Psoas muscle (tissue), 8 donors: ENCODE results near the gene C19orf73. TPM values are rescaled to one million over a fixed set of nuclear protein-coding genes. Genes with fewer than 3 reads are reported as not detected.

ENCODE experiments used
- ATAC-seq, 4 donors: fragments of 200-7000 bp; cut with Tn5 transposase; one replicate each; pipeline ENCODE4 v1.9.1; 2020; ENCODE audit warnings: moderate library complexity in 3 of 4, mild to moderate bottlenecking in 2 of 4
- DNase-seq, 2 donors: peaks; one replicate each; pipeline ENCODE4 v3.0.0-alpha.2; 2020
- H3K27ac ChIP-seq: fragments of 200-600 bp; one replicate; pipeline ENCODE4 v1.8.0; 2022
- H3K27me3 ChIP-seq, 3 donors: fragments of 200-600 bp in 1 of 3; one replicate each; pipeline versions ENCODE4 v1.6.1 to v1.8.0; 2013 to 2022; ENCODE audit warnings: low read length in 2 of 3, mild to moderate bottlenecking in 2 of 3, moderate library complexity in 1 of 3; ENCODE audit not compliant: insufficient read depth in 3 of 3
- H3K36me3 ChIP-seq, 2 donors: fragments of 200-600 bp in 1 of 2; one replicate each; pipeline versions ENCODE4 v1.6.1 to v1.8.0; 2013 to 2022; ENCODE audit warnings: low read depth in 1 of 2, mild to moderate bottlenecking in 1 of 2, moderate library complexity in 1 of 2; ENCODE audit not compliant: insufficient read depth in 1 of 2
- H3K4me1 ChIP-seq: fragments of 200-600 bp; one replicate; pipeline ENCODE4 v1.8.0; 2022
- H3K4me3 ChIP-seq: fragments of 200-600 bp; one replicate; pipeline ENCODE4 v1.8.0; 2022; ENCODE audit warnings: mild to moderate bottlenecking
- H3K9me3 ChIP-seq: fragments of 200-600 bp; one replicate; pipeline ENCODE4 v1.8.0; 2022
- CTCF ChIP-seq: fragments of 200-600 bp; IDR thresholded peaks from one replicate; pipeline ENCODE4 v1.8.0; 2022; ENCODE audit warnings: antibody characterized with exemption
- WGBS, 3 donors: extraction: QIAGEN DNeasy Blood & Tissue Kit; methylation state at CpG; one replicate each; pipeline versions ENCODE4 v1.1.6 to v1.1.7; 2013; 5-methylcytosine and 5-hydroxymethylcytosine counted together
- intact Hi-C, 2 donors: fragments of 100-400 bp; cut with DNase I; formaldehyde crosslinking; loops; one replicate each; pipeline versions ENCODE4 v1.11.0 to v1.14.2; 2022
- polyA plus RNA-seq, 3 donors: library from polyadenylated mRNA; stranded (reverse); fragments of 200-250 nt; gene quantifications; one replicate each; pipeline ENCODE4 v1.2.3, GENCODE V29; 2013
- total RNA-seq, 4 donors: library from RNA; stranded (reverse); fragmentation: NEBNext Ultra II Directional in 2 of 4; extraction: Animal tissue kit (Norgen Biotek cat#: 25700) in 2 of 4; gene quantifications; one replicate each; pipeline versions ENCODE4 v1.2.1 to v1.2.4, GENCODE V29; 2021 to 2023
- donor health status: healthy with polysubstance abuse.
- donor health status: DM: no; HTN: no; CAD: no; lungs with moderate emphysema.
- donor health status: Bipolar disorder and iron deficiency.
- donor health status: healthy.
- donor health status: DM: yes; HTN: yes; CAD: no.
- donor health status: DM: no; HTN: no; CAD: no.
- donor health status: DM: no; HTN: no; CAD: no.
- donor health status: DM: yes; HTN: yes; CAD: no.

Gene C19orf73
- total and polyA plus RNA-seq, 7 donors: 0.54 to 1.9 (median 1.6) TPM

GRCh38 chr19:49071860-49072547, 46.9 kb downstream of the C19orf73 start:
- no peaks in the 10 kb centered on the region for H3K36me3 ChIP-seq
- intact Hi-C loops: loop anchor here in 1 of 2 donors (5.0 kb wide), 1 partner anchor 80 kb away; the partner anchor contains the start of genes GYS1 and RUVBL2
- WGBS, 3 donors: 1 to 3% (median 2%) methylated on average over 53 to 93 of the region's 93 CpGs
- H3K4me1 ChIP-seq: peaks cover 9% of the 10 kb centered on the region
- peak overlapping the region; percentile 47 for H3K4me3 ChIP-seq
- no peak for TF ChIP-seq CTCF
- H3K9me3 ChIP-seq: no peaks in the 10 kb centered on the region
- DNase-seq: peak; percentile 37 to 65
- ATAC-seq: peak in 3 of 4 donors; percentile 2 to 31 (median 19)
- peaks cover 0 to 4% (median 0%) of the 10 kb centered on the region in 3 donors for H3K27me3 ChIP-seq
- peak overlapping the region; percentile 77 for H3K27ac ChIP-seq

GRCh38 chr19:49070416-49070815, 48.5 kb downstream of the C19orf73 start:
- intact Hi-C loops: loop anchor here in 1 of 2 donors (5.0 kb wide), 1 partner anchor 78 kb away; the partner anchor contains the start of genes GYS1 and RUVBL2
- DNase-seq (no peak), ATAC-seq (no peak)
- Histone ChIP-seq H3K4me1 (peaks cover 17% of the 10 kb centered on the region), H3K36me3 (no peaks in the 10 kb centered on the region), H3K27me3 (peaks cover 0 to 4% (median 0%) of the 10 kb centered on the region in 3 donors), H3K27ac (peak overlapping the region; percentile 77), H3K9me3 (no peaks in the 10 kb centered on the region), H3K4me3 (no peak overlapping the region)
- TF ChIP-seq CTCF: no peak
- 75 to 87% (median 77%) methylated on average over 21 of the region's 21 CpGs for WGBS, 3 donors

- Histone ChIP-seq H3K27me3 (peaks cover 0 to 4% (median 0%) of the 10 kb centered on the region in 3 donors), H3K4me3 (no peak overlapping the region), H3K4me1 (peaks cover 17% of the 10 kb centered on the region), H3K36me3 (no peaks in the 10 kb centered on the region), H3K27ac (peak overlapping the region; percentile 55), H3K9me3 (no peaks in the 10 kb centered on the region)
- 71 to 86% (median 71%) methylated on average over 9 of the region's 9 CpGs for WGBS, 3 donors
- TF ChIP-seq CTCF: no peak
- no peak for ATAC-seq
- no peak for DNase-seq
- intact Hi-C loops: loop anchor here in 1 of 2 donors (5.0 kb wide), 1 partner anchor 72 kb away; no protein-coding TSS in a partner anchor
These were observed 49.9 kb downstream of the C19orf73 start for GRCh38 chr19:49069026-49069425.

Other genes with a start within 250 kb of the C19orf73 start
- gene PPP1R15A, start 246.7 kb downstream of the C19orf73 start, total RNA-seq: 10 to 100 TPM; 34.5 to 93.4 (median 41.3) TPM
- 10 to 100 TPM; 61.1 to 86.3 (median 83.7) TPM for gene PPP1R15A, start 246.7 kb downstream of the C19orf73 start, polyA plus RNA-seq
- under 1 TPM in 2 of 4 donors, not detected in 2; 0.13 to 0.17 TPM for gene TULP2, start 220.4 kb downstream of the C19orf73 start, total RNA-seq
- under 1 TPM in 2 of 3 donors, not detected in 1; 0.06 to 0.07 TPM for gene TULP2, start 220.4 kb downstream of the C19orf73 start, polyA plus RNA-seq
- 100 to 1,000 TPM in 2 of 4 donors, 10 to 100 TPM in 2; 86.4 to 143 (median 101) TPM for gene NUCB1, start 218.8 kb downstream of the C19orf73 start, total RNA-seq
- 10 to 100 TPM; 49.9 to 97.1 (median 90.7) TPM for gene NUCB1, start 218.8 kb downstream of the C19orf73 start, polyA plus RNA-seq
- under 1 TPM in 1 of 4 donors, not detected in 3; 0.21 TPM for gene DHDH, start 185.4 kb downstream of the C19orf73 start, total RNA-seq
- gene DHDH, start 185.4 kb downstream of the C19orf73 start, polyA plus RNA-seq: under 1 TPM in 1 of 3 donors, not detected in 2; 0.14 TPM
- 10 to 100 TPM; 16.8 to 24.4 (median 22.0) TPM for gene BAX, start 164.3 kb downstream of the C19orf73 start, total RNA-seq
- 10 to 100 TPM; 20.7 to 66.1 (median 35.6) TPM for gene BAX, start 164.3 kb downstream of the C19orf73 start, polyA plus RNA-seq
- 1,000 to 10,000 TPM in 3 of 4 donors, 100 to 1,000 TPM in 1; 802 to 2,269 (median 1,158) TPM for gene FTL, start 153.8 kb downstream of the C19orf73 start, total RNA-seq
- gene FTL, start 153.8 kb downstream of the C19orf73 start, polyA plus RNA-seq: 1,000 to 10,000 TPM; 1,296 to 1,753 (median 1,467) TPM
- gene GYS1, start 125.8 kb downstream of the C19orf73 start, total RNA-seq: 100 to 1,000 TPM; 147 to 331 (median 238) TPM
- gene GYS1, start 125.8 kb downstream of the C19orf73 start, polyA plus RNA-seq: 10 to 100 TPM; 30.9 to 61.3 (median 58.9) TPM
- 10 to 100 TPM; 61.1 to 87.4 (median 81.8) TPM for gene RUVBL2, start 125.3 kb downstream of the C19orf73 start, total RNA-seq
- gene RUVBL2, start 125.3 kb downstream of the C19orf73 start, polyA plus RNA-seq: 10 to 100 TPM; 62.7 to 76.5 (median 69.5) TPM
- gene LHB, start 102.1 kb downstream of the C19orf73 start, total RNA-seq: not detected
- gene LHB, start 102.1 kb downstream of the C19orf73 start, polyA plus RNA-seq: under 1 TPM in 1 of 3 donors, not detected in 2; 0.32 TPM
- not detected for gene CGB3, start 94.8 kb downstream of the C19orf73 start, total RNA-seq
- not detected for gene CGB3, start 94.8 kb downstream of the C19orf73 start, polyA plus RNA-seq
- gene CGB2, start 87.3 kb downstream of the C19orf73 start, total RNA-seq: not detected
- under 1 TPM in 1 of 3 donors, not detected in 2; 0.10 TPM for gene CGB2, start 87.3 kb downstream of the C19orf73 start, polyA plus RNA-seq
- not detected for gene CGB1, start 82.2 kb downstream of the C19orf73 start, total RNA-seq
- gene CGB1, start 82.2 kb downstream of the C19orf73 start, polyA plus RNA-seq: not detected
- not detected for gene CGB5, start 75.3 kb downstream of the C19orf73 start, total RNA-seq
- under 1 TPM in 1 of 3 donors, not detected in 2; 0.06 TPM for gene CGB5, start 75.3 kb downstream of the C19orf73 start, polyA plus RNA-seq
- gene CGB8, start 70.0 kb downstream of the C19orf73 start, total RNA-seq: not detected
- gene CGB8, start 70.0 kb downstream of the C19orf73 start, polyA plus RNA-seq: not detected
- gene CGB7, start 61.4 kb downstream of the C19orf73 start, total RNA-seq: under 1 TPM; 0.20 to 0.46 (median 0.41) TPM
- 1 to 10 TPM in 1 of 3 donors, under 1 TPM in 2; 0.52 to 1.1 (median 0.56) TPM for gene CGB7, start 61.4 kb downstream of the C19orf73 start, polyA plus RNA-seq
- 1 to 10 TPM; 1.8 to 6.9 (median 5.1) TPM for gene NTF4, start 54.3 kb downstream of the C19orf73 start, total RNA-seq
- gene NTF4, start 54.3 kb downstream of the C19orf73 start, polyA plus RNA-seq: 1 to 10 TPM; 5.6 to 7.4 (median 6.4) TPM
- gene KCNA7, start 46.4 kb downstream of the C19orf73 start, total RNA-seq: 10 to 100 TPM in 3 of 4 donors, 1 to 10 TPM in 1; 9.7 to 21.4 (median 17.2) TPM
- 10 to 100 TPM; 12.6 to 23.9 (median 17.0) TPM for gene KCNA7, start 46.4 kb downstream of the C19orf73 start, polyA plus RNA-seq
- 100 to 1,000 TPM in 3 of 4 donors, 10 to 100 TPM in 1; 89.1 to 133 (median 111) TPM for gene SNRNP70, start 33.7 kb downstream of the C19orf73 start, total RNA-seq
- gene SNRNP70, start 33.7 kb downstream of the C19orf73 start, polyA plus RNA-seq: 100 to 1,000 TPM in 1 of 3 donors, 10 to 100 TPM in 2; 83.2 to 123 (median 85.3) TPM
- gene LIN7B, start 4.8 kb downstream of the C19orf73 start, total RNA-seq: 10 to 100 TPM; 11.8 to 27.9 (median 22.3) TPM
- gene LIN7B, start 4.8 kb downstream of the C19orf73 start, polyA plus RNA-seq: 10 to 100 TPM; 13.9 to 24.3 (median 15.8) TPM
- gene PPFIA3, start 401 bp upstream of the C19orf73 start, total RNA-seq: 1 to 10 TPM; 1.4 to 3.8 (median 2.6) TPM
- 1 to 10 TPM; 2.6 to 5.0 (median 3.2) TPM for gene PPFIA3, start 401 bp upstream of the C19orf73 start, polyA plus RNA-seq
- 100 to 1,000 TPM; 250 to 405 (median 298) TPM for gene HRC, start 36.3 kb upstream of the C19orf73 start, total RNA-seq
- 100 to 1,000 TPM in 2 of 3 donors, 10 to 100 TPM in 1; 32.9 to 160 (median 105) TPM for gene HRC, start 36.3 kb upstream of the C19orf73 start, polyA plus RNA-seq
- 10 to 100 TPM in 3 of 4 donors, 1 to 10 TPM in 1; 9.5 to 20.6 (median 16.2) TPM for gene TRPM4, start 38.6 kb upstream of the C19orf73 start, total RNA-seq
- 1 to 10 TPM; 6.5 to 8.7 (median 6.7) TPM for gene TRPM4, start 38.6 kb upstream of the C19orf73 start, polyA plus RNA-seq
- gene SLC6A16, start 206.0 kb upstream of the C19orf73 start, total RNA-seq: under 1 TPM; 0.10 to 0.95 (median 0.39) TPM
- gene SLC6A16, start 206.0 kb upstream of the C19orf73 start, polyA plus RNA-seq: under 1 TPM; 0.07 to 0.31 (median 0.08) TPM
- 1 to 10 TPM; 2.3 to 4.7 (median 4.4) TPM for gene CD37, start 216.3 kb upstream of the C19orf73 start, total RNA-seq
- gene CD37, start 216.3 kb upstream of the C19orf73 start, polyA plus RNA-seq: 1 to 10 TPM in 2 of 3 donors, under 1 TPM in 1; 0.66 to 1.6 (median 1.6) TPM
- gene TEAD2, start 243.3 kb upstream of the C19orf73 start, total RNA-seq: 10 to 100 TPM; 13.8 to 24.1 (median 14.8) TPM
- 10 to 100 TPM in 2 of 3 donors, 1 to 10 TPM in 1; 9.7 to 23.0 (median 15.0) TPM for gene TEAD2, start 243.3 kb upstream of the C19orf73 start, polyA plus RNA-seq
- not detected for gene DKKL1, start 244.7 kb upstream of the C19orf73 start, total RNA-seq
- under 1 TPM in 1 of 3 donors, not detected in 2; 0.06 TPM for gene DKKL1, start 244.7 kb upstream of the C19orf73 start, polyA plus RNA-seq